Body of pancreas (tissue), 4 donors: Measurements from ENCODE around the gene PFKFB3. TPM values are rescaled to one million over a fixed set of nuclear protein-coding genes. Genes with fewer than 3 reads are reported as not detected.
"Not testable (repeated sequence)": the region's sequence is repeated elsewhere in the genome, so short reads cannot be mapped to it uniquely, and the experiment has no call there.

Experiments used
- ATAC-seq: fragments of 150-250 bp; one replicate; pipeline ENCODE4 v1.9.1; 2016
- DNase-seq, 4 donors: peaks; one replicate each; pipeline ENCODE4 v3.0.0-alpha.2; 2019
- H3K27ac ChIP-seq, 4 donors: fragments of 200-600 bp; sonication (generic); 1 replicate in 3 of 4; 2 replicates in 1 of 4; pipeline versions ENCODE4 v1.5.1 to v1.6.1; 2016 to 2019; ENCODE audit warnings: mild to moderate bottlenecking in 1 of 4, mixed read lengths in 1 of 4, moderate library complexity in 1 of 4
- H3K27me3 ChIP-seq, 2 donors: fragments of 200-600 bp; sonication (generic); one replicate each; pipeline ENCODE4 v1.6.0; 2016; ENCODE audit warnings: mild to moderate bottlenecking in 1 of 2
- H3K36me3 ChIP-seq, 2 donors: fragments of 200-600 bp; sonication (generic); replicated peaks in 1 of 2; 2 replicates each; pipeline ENCODE4 v1.5.1; 2016; ENCODE audit warnings: low read depth in 2 of 2; ENCODE audit not compliant: insufficient read depth in 1 of 2
- H3K4me1 ChIP-seq: fragments of 200-600 bp; sonication (generic); one replicate; pipeline ENCODE4 v1.6.0; 2016
- H3K4me3 ChIP-seq, 2 donors: fragments of 200-600 bp; sonication (generic); 1 replicate in 1 of 2; 2 replicates in 1 of 2; pipeline ENCODE4 v1.5.1; 2016 to 2019
- H3K9me3 ChIP-seq, 3 donors: fragments of 200-600 bp; sonication (generic); 1 replicate in 2 of 3; 2 replicates in 1 of 3; pipeline ENCODE4 v1.5.1; 2016
- POLR2A ChIP-seq, 3 donors: fragments of 450-650 bp; IDR thresholded peaks; one replicate each; pipeline ENCODE4 v1.6.1; 2016; ENCODE audit warnings: antibody characterized with exemption in 3 of 3, mild to moderate bottlenecking in 2 of 3
- WGBS, 2 donors: methylation state at CpG; one replicate each; pipeline ENCODE4 v1.1.5; 2017; 5-methylcytosine and 5-hydroxymethylcytosine counted together
- intact Hi-C: fragments of 100-400 bp; cut with DNase I; formaldehyde crosslinking; loops from one replicate; pipeline ENCODE4 v1.15.1; 2023
- total RNA-seq, 2 donors: library from RNA; depleted of rRNA; stranded (reverse); fragments of >200 nt; gene quantifications; one replicate each; pipeline ENCODE4 v1.1.0, GENCODE V29; 2016
- TF ChIP-seq, protein P1 (sequence below), 7 experiments: fragments of 450-650 bp in 4 of 7; fragments of 200-600 bp in 3 of 7; sonication (generic) in 3 of 7; IDR thresholded peaks; one replicate each; pipeline ENCODE4 v1.5.1; 2016 to 2019; ENCODE audit warnings: antibody characterized with exemption in 7 of 7

Gene PFKFB3
- total RNA-seq, 2 donors from 2014 or later = 26.5 to 137 TPM

DNA sequence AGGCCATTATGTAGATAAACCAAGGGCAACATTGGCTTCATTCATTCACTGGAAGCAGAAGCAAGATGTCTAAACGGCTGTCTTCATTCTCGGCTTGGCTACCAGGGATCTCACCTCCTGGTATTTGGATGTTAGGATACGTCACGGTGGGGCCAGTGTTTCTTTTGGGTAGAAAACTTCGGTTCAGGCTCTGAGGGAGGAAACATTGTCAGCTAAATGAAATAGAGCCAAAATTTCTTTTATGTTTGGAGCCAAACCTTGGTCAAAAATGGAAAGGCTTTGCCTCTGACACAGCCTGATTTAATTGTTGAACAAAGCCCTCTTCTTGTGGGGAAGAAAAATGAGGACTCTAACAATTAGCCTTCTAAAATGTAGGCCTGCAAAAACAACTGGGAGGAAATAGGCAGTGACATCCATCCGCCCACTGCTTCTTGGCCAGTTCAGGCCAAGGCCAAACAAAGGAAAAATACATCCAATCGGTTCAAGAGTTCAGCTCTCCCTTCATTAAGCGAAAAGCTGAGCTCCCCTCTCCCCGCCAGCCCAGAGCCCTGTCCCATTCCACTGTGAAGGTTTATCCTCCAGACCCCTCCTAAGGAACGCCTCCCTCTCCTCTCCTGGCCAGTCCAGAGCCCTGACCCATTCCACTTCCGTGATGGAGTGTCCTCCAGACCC lies 44.4 kb downstream of the PFKFB3 start:
- intact Hi-C loops = no loop called here
- Histone ChIP-seq H3K27ac (peak overlapping the region in 2 of 4 donors; percentile 6 to 31), H3K36me3 (no peaks in the 10 kb centered on the region), H3K9me3 (no peaks in the 10 kb centered on the region), H3K4me1 (no peaks in the 10 kb centered on the region), H3K4me3 (no peak overlapping the region), H3K27me3 (no peaks in the 10 kb centered on the region)
- no peak for DNase-seq
- 78 to 84% methylated on average over 11 of the region's 11 CpGs for WGBS, 2 donors
- TF ChIP-seq, protein P1, sequence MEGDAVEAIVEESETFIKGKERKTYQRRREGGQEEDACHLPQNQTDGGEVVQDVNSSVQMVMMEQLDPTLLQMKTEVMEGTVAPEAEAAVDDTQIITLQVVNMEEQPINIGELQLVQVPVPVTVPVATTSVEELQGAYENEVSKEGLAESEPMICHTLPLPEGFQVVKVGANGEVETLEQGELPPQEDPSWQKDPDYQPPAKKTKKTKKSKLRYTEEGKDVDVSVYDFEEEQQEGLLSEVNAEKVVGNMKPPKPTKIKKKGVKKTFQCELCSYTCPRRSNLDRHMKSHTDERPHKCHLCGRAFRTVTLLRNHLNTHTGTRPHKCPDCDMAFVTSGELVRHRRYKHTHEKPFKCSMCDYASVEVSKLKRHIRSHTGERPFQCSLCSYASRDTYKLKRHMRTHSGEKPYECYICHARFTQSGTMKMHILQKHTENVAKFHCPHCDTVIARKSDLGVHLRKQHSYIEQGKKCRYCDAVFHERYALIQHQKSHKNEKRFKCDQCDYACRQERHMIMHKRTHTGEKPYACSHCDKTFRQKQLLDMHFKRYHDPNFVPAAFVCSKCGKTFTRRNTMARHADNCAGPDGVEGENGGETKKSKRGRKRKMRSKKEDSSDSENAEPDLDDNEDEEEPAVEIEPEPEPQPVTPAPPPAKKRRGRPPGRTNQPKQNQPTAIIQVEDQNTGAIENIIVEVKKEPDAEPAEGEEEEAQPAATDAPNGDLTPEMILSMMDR (IDR thresholded peaks at IDR 0.05) = no peak
- TF ChIP-seq POLR2A (IDR thresholded peaks at IDR 0.05) = no peak
- no peak for ATAC-seq

DNA sequence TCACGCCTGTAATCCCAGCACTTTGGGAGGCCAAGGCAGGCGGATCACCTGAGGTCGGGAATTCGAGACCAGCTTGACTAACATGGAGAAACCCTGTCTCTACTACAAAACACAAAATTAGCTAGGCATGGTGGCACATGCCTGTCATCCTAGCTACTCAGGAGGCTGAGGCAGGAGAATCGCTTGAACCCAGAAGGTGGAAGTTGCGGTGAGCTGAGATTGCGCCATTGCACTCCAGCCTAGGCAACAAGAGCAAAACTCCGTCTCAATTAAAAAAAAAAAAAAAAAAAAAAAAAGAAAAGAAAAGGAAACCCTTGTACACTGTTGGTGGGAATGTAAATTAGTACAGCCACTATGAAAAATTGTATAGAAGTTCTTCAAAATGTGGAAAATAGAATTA lies 46.2 kb downstream of the PFKFB3 start:
- peak in 1 of 4 donors; percentile 32 for DNase-seq
- H3K4me3 ChIP-seq, H3K36me3 ChIP-seq, H3K27me3 ChIP-seq, intact Hi-C loops, H3K9me3 ChIP-seq, ATAC-seq, H3K4me1 ChIP-seq, H3K27ac ChIP-seq: not testable (repeated sequence)
- 80 to 99% methylated on average over 8 of the region's 8 CpGs for WGBS, 2 donors

DNA sequence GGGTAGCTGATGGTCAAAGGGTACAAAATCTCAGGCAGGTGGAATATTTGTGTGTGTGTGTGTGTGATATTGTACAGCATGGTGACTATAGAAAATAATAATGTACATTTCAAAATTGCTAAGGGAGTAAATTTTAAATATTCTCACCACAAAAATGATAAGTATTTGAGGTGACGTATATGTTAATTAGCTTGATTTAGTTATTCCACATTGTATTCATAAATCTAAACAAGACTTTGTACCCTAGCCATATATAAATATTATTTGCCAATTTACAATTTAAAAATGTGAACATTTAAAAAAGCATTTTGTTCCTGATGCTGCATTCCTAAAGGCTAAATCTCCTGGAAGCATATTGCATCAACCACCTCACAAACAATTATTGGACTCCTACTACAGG lies 47.0 kb downstream of the PFKFB3 start:
- intact Hi-C loops = no loop called here
- Histone ChIP-seq H3K9me3 (no peaks in the 10 kb centered on the region), H3K4me3 (no peak overlapping the region), H3K27ac (no peak overlapping the region), H3K36me3 (no peaks in the 10 kb centered on the region), H3K27me3 (no peaks in the 10 kb centered on the region), H3K4me1 (no peaks in the 10 kb centered on the region)
- 93 to 95% methylated on average over 1 of the region's 1 CpG for WGBS, 2 donors
- TF ChIP-seq POLR2A (IDR thresholded peaks at IDR 0.05) = no peak
- TF ChIP-seq, protein P1 (IDR thresholded peaks at IDR 0.05) = no peak
- DNase-seq (no peak), ATAC-seq (no peak)

DNA sequence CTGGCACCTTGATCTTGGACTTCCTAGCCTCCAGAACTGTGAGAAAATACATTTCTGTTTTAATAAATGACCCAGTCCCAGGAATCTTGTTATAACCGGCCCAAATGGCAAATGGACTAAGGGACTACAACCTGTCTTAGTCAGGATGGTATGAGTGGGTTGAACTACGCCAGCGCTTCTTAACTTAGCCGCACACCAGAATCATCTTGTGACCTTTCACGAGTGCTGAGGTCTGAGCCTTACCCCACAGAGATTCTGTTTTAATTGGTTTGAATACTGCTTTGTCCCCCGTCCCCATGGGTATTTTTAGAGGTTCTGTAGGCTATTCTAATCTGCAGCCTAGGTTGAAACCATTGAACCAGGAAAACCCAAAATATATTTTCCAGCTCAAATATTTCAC lies 48.0 kb downstream of the PFKFB3 start:
- DNase-seq (no peak), ATAC-seq (no peak)
- Histone ChIP-seq H3K27ac (no peak overlapping the region), H3K9me3 (no peaks in the 10 kb centered on the region), H3K4me3 (no peak overlapping the region), H3K36me3 (no peaks in the 10 kb centered on the region), H3K4me1 (peaks cover 10% of the 10 kb centered on the region), H3K27me3 (no peaks in the 10 kb centered on the region)
- WGBS, 2 donors = 74 to 85% methylated on average over 6 of the region's 6 CpGs
- TF ChIP-seq, protein P1 (IDR thresholded peaks at IDR 0.05) = no peak
- no peak for TF ChIP-seq POLR2A (IDR thresholded peaks at IDR 0.05)
- intact Hi-C loops = no loop called here

DNA sequence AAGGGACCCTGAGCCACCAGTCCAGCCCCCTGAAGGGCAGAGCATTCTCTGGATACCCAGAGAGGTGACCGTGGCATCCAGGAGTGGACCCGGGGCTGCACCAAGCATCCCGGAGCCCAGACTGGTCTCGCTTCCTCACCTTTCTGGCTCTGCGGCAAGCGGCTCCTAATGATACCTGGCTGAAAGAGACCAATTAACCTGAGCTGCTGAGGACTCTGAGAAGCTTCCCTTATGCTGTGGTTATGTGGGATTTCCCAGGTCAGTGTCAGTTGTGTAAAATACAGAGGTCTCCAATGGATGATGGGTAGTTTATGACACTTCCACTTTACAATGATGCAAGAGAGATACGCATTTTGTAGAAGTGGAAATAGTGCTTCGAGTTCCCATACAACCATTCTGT lies 51.5 kb downstream of the PFKFB3 start:
- 91 to 96% methylated on average over 8 of the region's 8 CpGs for WGBS, 2 donors
- Histone ChIP-seq H3K4me1 (peaks cover 20% of the 10 kb centered on the region), H3K27ac (no peak overlapping the region), H3K9me3 (no peaks in the 10 kb centered on the region), H3K36me3 (no peaks in the 10 kb centered on the region), H3K4me3 (no peak overlapping the region), H3K27me3 (no peaks in the 10 kb centered on the region)
- ATAC-seq = no peak
- intact Hi-C loops = no loop called here
- DNase-seq = no peak
- TF ChIP-seq POLR2A (IDR thresholded peaks at IDR 0.05) = no peak
- TF ChIP-seq, protein P1 (IDR thresholded peaks at IDR 0.05) = no peak
